ENCODE data around the gene CISD2.
"Not testable (repeated sequence)": the region's sequence is repeated elsewhere in the genome, so short reads cannot be mapped to it uniquely, and the experiment has no call there.

GRCh38 chr4:102819100-102819499 is 49.7 kb upstream of the CISD2 start:
- TF ChIP-seq POLR2AphosphoS5, POLR2A (IDR thresholded peaks at IDR 0.05; ENCODE audit: low read depth, low read length): not testable (repeated sequence)
